ENCODE results near the gene UQCRC2.

UQCRC2 gene

DNA sequence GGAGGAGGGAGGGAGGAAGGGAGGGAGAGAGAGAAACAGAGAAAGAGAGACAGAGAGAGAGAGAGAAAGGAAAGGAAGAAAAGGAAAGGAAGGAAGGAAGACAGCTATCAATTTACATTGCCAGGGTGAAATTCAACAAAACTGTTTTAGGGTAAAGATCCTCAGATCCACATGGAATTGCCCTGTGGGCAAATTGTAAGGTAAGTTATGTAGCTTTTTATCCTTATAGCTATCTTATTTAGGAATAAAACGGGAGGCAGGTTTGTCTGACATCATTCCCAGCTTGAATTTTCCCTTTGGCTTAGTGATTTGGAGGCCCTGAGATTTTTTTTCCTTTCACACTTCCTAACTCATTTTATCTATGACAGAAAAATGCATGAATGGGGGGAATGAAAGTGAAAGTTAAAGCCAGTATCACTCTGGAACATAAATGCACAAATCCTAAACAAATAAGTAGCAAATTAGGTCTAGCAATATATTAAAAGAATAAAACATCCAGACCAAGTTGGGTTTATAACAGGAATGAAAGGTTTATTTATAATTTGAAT is 3.4 kb upstream of the UQCRC2 start:
- H3K4me3 ChIP-seq (replicated peaks; ENCODE audit: low read depth, low read length), result no peak overlapping the region
- TF ChIP-seq, protein P1, sequence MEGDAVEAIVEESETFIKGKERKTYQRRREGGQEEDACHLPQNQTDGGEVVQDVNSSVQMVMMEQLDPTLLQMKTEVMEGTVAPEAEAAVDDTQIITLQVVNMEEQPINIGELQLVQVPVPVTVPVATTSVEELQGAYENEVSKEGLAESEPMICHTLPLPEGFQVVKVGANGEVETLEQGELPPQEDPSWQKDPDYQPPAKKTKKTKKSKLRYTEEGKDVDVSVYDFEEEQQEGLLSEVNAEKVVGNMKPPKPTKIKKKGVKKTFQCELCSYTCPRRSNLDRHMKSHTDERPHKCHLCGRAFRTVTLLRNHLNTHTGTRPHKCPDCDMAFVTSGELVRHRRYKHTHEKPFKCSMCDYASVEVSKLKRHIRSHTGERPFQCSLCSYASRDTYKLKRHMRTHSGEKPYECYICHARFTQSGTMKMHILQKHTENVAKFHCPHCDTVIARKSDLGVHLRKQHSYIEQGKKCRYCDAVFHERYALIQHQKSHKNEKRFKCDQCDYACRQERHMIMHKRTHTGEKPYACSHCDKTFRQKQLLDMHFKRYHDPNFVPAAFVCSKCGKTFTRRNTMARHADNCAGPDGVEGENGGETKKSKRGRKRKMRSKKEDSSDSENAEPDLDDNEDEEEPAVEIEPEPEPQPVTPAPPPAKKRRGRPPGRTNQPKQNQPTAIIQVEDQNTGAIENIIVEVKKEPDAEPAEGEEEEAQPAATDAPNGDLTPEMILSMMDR (IDR thresholded peaks at IDR 0.05; ENCODE audit: low read length, missing control alignments), result no peak
- DNase-seq (ENCODE audit: low read depth), result no peak

DNA sequence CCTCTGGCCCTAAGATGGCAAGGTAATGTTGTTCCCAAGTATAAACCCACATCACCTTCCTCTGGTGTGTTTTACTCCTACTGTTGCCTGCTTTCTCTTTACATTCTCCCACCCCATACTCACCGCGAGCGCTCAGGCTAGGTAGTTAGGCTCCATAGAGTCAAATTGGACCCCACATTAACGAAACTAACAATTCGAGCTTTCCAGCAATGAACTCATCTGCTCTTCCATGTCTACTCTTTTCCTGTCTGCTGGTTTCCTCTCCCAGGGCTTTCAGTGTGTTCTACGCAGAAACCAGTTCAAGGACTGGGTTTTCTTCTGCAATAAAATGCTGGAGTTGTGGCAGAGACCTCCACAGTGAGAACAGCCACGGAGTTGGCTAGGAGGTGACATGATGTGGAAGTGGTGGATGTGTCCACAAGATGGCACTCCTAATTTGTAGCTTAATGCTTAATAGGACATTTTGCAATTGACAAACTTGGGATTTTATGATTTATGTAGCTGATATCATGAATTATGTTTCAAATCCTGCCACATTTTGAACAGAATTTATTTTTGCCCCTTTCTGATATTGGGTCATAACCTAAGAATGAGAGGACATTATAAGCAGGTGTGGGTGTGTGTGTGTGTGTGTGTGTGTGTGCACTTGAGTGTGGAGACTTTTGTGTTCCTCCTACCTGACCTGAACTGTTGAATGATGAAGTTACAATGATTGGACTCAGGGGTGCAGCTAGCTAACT is 2.2 kb upstream of the UQCRC2 start:
- no peak overlapping the region for H3K4me3 ChIP-seq (replicated peaks; ENCODE audit: low read depth, low read length)
- TF ChIP-seq, protein P1 (IDR thresholded peaks at IDR 0.05; ENCODE audit: low read length, missing control alignments), result peak; percentile 58
- DNase-seq (ENCODE audit: low read depth), result peak; percentile 63

DNA sequence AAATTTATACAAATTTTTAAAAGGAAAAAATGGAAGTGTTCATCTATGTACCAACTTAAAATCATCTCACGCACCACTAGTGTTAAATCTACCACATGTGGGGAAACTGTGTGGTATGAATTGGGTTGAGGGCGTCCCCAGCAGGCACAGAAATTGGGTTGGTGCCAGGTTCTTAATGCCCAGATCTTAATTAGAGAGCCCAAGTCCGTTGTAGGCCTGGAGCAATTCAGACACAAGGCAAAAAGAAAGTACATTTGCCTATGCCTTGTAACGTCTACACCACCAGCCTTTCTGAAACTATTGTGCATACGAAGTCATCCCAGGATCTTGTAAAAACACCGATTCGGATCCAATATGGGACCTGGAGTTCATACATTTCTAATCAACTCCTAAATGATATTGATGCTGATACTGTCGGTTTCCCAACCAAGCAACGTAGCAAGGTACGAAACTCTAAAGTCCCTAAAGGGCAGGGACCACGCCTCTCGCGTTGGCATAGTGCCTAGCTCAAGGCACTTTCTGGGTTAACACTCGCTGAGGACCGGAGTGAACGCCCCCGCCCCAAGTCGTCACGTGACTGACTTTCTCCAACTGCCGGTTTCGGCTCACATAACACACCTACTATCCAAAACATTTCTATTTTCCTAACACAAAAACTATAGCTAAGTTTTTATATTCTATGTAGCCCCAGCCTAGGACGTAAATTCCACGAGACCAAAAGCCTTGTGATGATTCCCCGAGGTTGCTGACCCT is 945 bp upstream of the UQCRC2 start:
- TF ChIP-seq, protein P1 (IDR thresholded peaks at IDR 0.05; ENCODE audit: low read length, missing control alignments), result no peak
- peak; percentile 67 for DNase-seq (ENCODE audit: low read depth)
- H3K4me3 ChIP-seq (replicated peaks; ENCODE audit: low read depth, low read length), result peak overlapping the region; percentile 100

DNA sequence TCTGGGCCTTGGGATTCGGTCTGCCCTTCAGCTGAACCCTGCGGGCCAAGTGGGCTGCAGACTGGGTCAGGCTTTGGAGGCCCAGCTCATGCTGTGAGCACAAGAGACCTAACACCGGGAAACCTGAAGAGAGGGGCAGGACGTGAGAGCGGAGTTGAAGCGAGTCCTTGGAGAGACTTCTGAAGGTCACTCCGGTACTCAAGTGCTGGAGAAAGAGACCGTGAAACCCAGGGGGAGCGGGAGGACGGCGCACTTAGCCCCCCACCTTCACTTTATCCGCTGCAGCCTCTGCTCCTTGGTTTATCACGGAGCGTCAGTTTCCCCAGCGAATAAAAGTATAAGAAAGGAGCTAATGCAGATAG is 361 bp downstream of the UQCRC2 start:
- peak overlapping the region; percentile 100 for H3K4me3 ChIP-seq (replicated peaks; ENCODE audit: low read depth, low read length)
- DNase-seq (ENCODE audit: low read depth), result no peak
- TF ChIP-seq, protein P1 (IDR thresholded peaks at IDR 0.05; ENCODE audit: low read length, missing control alignments), result no peak

DNA sequence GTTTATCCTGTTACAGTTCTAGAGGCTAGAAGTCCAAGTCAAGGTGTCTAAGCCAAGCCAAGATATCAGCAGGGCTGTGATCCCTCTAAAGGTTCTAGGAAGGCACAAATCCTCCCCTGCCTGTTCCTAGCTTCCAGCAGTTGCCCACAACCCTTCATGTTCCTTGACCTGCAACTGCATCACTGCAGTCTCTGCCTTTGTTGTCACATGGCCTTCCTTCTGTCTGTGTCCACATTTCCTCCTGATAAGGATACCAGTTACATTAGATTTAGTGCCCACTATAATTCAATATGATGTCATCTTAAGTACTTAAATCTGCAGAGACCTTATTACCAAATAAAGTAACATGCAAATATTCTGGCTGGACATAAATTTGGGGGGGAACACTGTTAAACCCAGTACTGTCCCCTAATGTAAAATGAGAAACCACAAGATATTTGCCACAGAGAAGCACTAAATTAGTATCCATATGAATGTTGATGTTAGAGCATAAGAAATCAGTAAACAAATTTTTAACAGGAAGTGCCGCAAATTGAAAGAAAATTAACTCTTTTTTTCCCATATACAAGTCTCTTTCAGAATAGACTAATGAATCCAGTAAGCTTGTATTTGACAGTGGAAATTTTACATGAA is 4.7 kb downstream of the UQCRC2 start:
- TF ChIP-seq, protein P1 (IDR thresholded peaks at IDR 0.05; ENCODE audit: low read length, missing control alignments), result no peak
- no peak for DNase-seq (ENCODE audit: low read depth)
- no peak overlapping the region for H3K4me3 ChIP-seq (replicated peaks; ENCODE audit: low read depth, low read length)

DNA sequence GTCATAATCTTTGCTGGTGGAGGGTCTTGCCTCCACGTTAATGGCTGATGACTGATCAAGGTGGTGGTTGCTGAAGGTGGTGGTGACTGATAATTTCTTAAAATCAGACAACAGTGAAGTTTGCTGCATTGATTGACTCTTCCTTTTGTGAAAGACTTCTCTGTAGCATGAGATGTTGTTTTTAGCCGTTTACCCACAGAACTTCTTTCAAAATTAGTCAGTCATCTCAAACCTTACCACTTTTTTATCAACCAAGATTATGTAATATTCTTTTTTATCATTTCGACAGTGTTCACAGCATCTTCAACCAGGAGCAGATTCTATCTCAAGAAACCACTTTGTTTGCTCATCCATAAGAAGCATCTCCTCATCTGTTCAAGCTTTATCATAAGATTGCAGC is 5.9 kb downstream of the UQCRC2 start:
- TF ChIP-seq, protein P1 (IDR thresholded peaks at IDR 0.05; ENCODE audit: low read length, missing control alignments), result no peak
- DNase-seq (ENCODE audit: low read depth), result no peak
- H3K4me3 ChIP-seq (replicated peaks; ENCODE audit: low read depth, low read length), result no peak overlapping the region
